Activated B cell treated with CpG ODN at 0.5 μM for 24 hours (primary cell): ENCODE results near the gene DNAJC4. TPM values are rescaled to one million over a fixed set of nuclear protein-coding genes. Genes with fewer than 3 reads are reported as not detected.

Experiments used
- ATAC-seq: fragments of 200-7000 bp; cut with Tn5 transposase; one replicate; pipeline ENCODE4 v1.10.0; 2021; ENCODE audit warnings: low read depth, mild to moderate bottlenecking, moderate library complexity
- CTCF ChIA-PET: fragments of 350-600 bp; sonication (Branson Sonifier 250); formaldehyde crosslinking; loops from one replicate; lab custom pipeline; 2021; ENCODE audit warnings: antibody characterized with exemption; lab: Charles Lee
- POLR2A ChIA-PET: fragments of 350-600 bp; sonication (Branson Sonifier 250); formaldehyde crosslinking; loops from one replicate; lab custom pipeline; 2021; ENCODE audit warnings: antibody characterized with exemption; lab: Charles Lee
- DNase-seq: peaks from one replicate; pipeline ENCODE4 v3.0.0; 2022
- H3K27ac Mint-ChIP-seq: one replicate; pipeline ENCODE4 v1.8.0; 2020; ENCODE audit warnings: mixed read lengths
- H3K27me3 Mint-ChIP-seq: one replicate; pipeline ENCODE4 v1.8.0; 2021; ENCODE audit warnings: mixed read lengths
- H3K36me3 Mint-ChIP-seq: one replicate; pipeline ENCODE4 v1.8.0; 2021; ENCODE audit warnings: low read depth, mixed read lengths
- H3K4me1 Mint-ChIP-seq: one replicate; pipeline ENCODE4 v1.8.0; 2021; ENCODE audit warnings: mixed read lengths
- H3K4me3 Mint-ChIP-seq: one replicate; pipeline ENCODE4 v1.8.0; 2020; ENCODE audit warnings: mild to moderate bottlenecking, mixed read lengths
- H3K9me3 Mint-ChIP-seq: one replicate; pipeline ENCODE4 v1.8.0; 2020; ENCODE audit warnings: mixed read lengths
- CTCF ChIP-seq: fragments of 200-600 bp; IDR thresholded peaks from one replicate; pipeline ENCODE4 v1.8.0; 2022; ENCODE audit warnings: antibody characterized with exemption, mild to moderate bottlenecking
- intact Hi-C: fragments of 100-400 bp; cut with micrococcal nuclease; formaldehyde crosslinking; loops from one replicate; pipeline ENCODE4 v1.15.1; 2024
- total RNA-seq: library from RNA; stranded (reverse); gene quantifications from 2 replicates; pipeline ENCODE4 v1.2.3, GENCODE V29; 2022

DNAJC4 gene
- total RNA-seq, 1 donor from 2014 or later, result 53.3 TPM

DNA sequence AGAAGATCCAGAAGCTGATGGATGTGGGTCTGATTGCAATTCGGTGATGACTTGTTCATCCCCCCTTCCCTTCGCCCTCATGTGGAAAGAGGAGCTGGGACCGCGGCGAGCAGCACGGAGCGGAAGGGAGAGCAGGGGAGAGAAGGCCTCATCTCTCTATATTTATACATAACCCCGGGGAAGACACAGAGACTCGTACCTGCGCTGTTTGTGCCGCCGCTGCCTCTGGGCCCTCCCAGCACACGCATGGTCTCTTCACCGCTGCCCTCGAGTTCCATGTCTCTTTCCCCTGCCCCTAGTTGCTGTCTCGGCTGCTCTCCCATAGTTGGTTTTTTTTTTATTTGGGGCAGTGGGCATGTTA, 26.3 kb upstream of the DNAJC4 start:
- POLR2A ChIA-PET, result interaction anchor here (0.6 to 9.3 kb wide), 15 partner anchors 13 to 151 kb away, joined by 4 to 191 read pairs (median 8); partner anchors contain the start of genes BAD, CCDC88B, DNAJC4 and ESRRA
- no peak overlapping the region for H3K4me3 Mint-ChIP-seq
- DNase-seq (no peak), ATAC-seq (no peak)
- intact Hi-C loops, result loop anchor here (1.0 kb wide), 3 partner anchors 47 to 100 kb away; partner anchors contain the start of gene PLCB3
- CTCF ChIA-PET, result interaction anchor here (0.8 to 6.1 kb wide), 21 partner anchors 8 to 450 kb away, joined by 3 to 147 read pairs (median 7); partner anchors contain the start of genes BAD, CATSPERZ, ESRRA and NUDT22
- H3K9me3 Mint-ChIP-seq, result no peaks in the 10 kb centered on the region
- TF ChIP-seq CTCF, result no peak
- H3K27ac Mint-ChIP-seq, result no peak overlapping the region
- H3K36me3 Mint-ChIP-seq, result peaks cover 66% of the 10 kb centered on the region
- H3K27me3 Mint-ChIP-seq, result no peaks in the 10 kb centered on the region
- peaks cover 40% of the 10 kb centered on the region for H3K4me1 Mint-ChIP-seq

DNA sequence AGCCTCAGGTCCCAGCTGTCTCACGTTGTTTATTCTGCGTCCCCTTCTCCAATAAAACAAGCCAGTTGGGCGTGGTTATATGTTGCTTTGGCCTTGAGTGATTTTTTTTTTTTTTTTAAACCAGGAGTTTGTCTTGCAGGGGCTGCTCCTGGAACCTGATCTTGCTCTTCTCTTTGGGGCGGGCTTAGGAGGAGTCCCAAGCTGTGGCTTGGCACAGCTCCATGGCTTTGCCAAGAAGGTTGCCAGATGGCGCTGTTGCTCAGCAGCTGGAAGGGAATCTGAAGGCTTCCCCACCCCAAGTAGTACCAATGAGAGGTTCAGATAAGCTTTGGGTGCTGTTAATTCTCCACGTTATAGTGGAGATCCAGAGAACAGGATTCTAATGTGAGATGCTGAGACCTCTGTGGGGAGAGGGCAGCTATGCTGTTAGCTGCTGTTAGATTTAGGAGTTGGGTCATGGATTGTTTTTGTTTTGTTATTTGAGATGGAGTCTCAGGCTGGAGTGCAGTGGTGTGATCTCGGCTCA, 25.8 kb upstream of the DNAJC4 start:
- no peaks in the 10 kb centered on the region for H3K27me3 Mint-ChIP-seq
- peaks cover 44% of the 10 kb centered on the region for H3K4me1 Mint-ChIP-seq
- intact Hi-C loops, result loop anchor here (1.0 kb wide), 3 partner anchors 47 to 100 kb away; partner anchors contain the start of gene PLCB3
- ATAC-seq (peak; percentile 22), DNase-seq (peak; percentile 49)
- peaks cover 67% of the 10 kb centered on the region for H3K36me3 Mint-ChIP-seq
- ChIA-PET CTCF (interaction anchor here (0.8 to 6.1 kb wide), 24 partner anchors 8 to 449 kb away, joined by 3 to 147 read pairs (median 6); partner anchors contain the start of genes BAD, CATSPERZ, ESRRA and NUDT22), POLR2A (interaction anchor here (0.6 to 9.3 kb wide), 16 partner anchors 12 to 150 kb away, joined by 3 to 191 read pairs (median 8); partner anchors contain the start of genes BAD, CCDC88B, DNAJC4 and ESRRA)
- peak overlapping the region; percentile 83 for H3K27ac Mint-ChIP-seq
- H3K4me3 Mint-ChIP-seq, result peak overlapping the region; percentile 73
- TF ChIP-seq CTCF, result no peak
- no peaks in the 10 kb centered on the region for H3K9me3 Mint-ChIP-seq

DNA sequence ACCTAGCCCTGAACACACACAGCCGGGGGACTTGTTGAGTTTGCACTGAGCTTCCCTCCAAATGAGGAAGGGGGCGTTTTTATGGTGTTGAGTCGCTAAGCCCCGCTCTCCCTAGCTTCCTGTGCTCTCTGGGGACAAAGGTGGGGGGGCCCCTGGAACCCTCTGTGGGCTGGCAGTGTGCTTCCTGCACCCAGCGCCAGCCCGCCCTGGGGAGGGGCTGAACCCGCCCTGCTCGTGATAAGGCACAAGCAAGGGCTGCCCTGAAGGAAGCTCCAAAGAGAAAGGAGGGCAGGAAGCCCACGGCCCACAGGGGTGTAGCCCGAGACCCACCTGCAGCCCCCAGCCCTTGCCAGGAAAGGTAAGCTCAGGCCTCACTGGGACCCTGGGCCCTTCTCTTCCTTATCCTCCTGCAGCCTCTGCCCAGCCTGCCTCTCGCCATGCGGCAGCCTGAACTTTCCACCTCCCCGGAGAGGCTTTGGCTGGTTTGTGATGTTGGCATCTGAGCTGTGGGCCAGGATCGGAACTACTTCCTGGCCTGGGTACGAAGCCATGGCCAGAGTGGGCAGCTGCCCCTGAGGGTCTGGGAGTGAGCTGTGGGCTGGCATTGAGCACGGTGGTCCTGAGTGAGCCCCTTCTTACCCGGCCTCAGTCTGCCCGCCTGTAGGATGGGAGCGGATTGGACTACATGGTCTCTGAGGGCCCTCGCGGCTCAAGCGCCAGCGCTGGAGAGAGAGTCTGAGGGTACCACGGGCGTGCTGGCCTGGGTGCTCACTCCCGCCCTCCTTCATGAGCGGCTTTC, 23.7 kb upstream of the DNAJC4 start, which contains the start of gene FERMT3:
FERMT3 (plus strand) TSS at position 265 of the 799 bp plus-strand sequence. CDS start 644 bp downstream, outside the sequence.
- POLR2A ChIA-PET, result interaction anchor here (0.6 to 9.3 kb wide), 25 partner anchors 10 to 1433 kb away, joined by 3 to 191 read pairs (median 6); partner anchors contain the start of genes BAD, CATSPERZ, CCDC88B and DNAJC4
- Mint-ChIP-seq H3K4me3 (peak within 1 kb of the TSS; percentile 90), H3K4me1 (peaks cover 48% of the 10 kb centered on the region)

More for the DNA sequence above, 23.7 kb upstream of the DNAJC4 start, which contains the start of gene FERMT3:
- ATAC-seq (peak; percentile 56), DNase-seq (peak; percentile 49)
- CTCF ChIA-PET, result interaction anchor here (0.9 to 6.1 kb wide), 12 partner anchors 9 to 242 kb away, joined by 3 to 147 read pairs (median 9); partner anchors contain the start of genes CATSPERZ, ESRRA, NUDT22 and PPP1R14B
- no peak for TF ChIP-seq CTCF
- Mint-ChIP-seq H3K36me3 (peaks cover 60% of the 10 kb centered on the region), H3K9me3 (no peaks in the 10 kb centered on the region), H3K27ac (peak within 1 kb of the TSS; percentile 92), H3K27me3 (no peaks in the 10 kb centered on the region)
- intact Hi-C loops, result loop anchor here (1.0 to 2.0 kb wide), 4 partner anchors 20 to 35 kb away; partner anchors contain the start of genes DNAJC4, FKBP2, NUDT22 and STIP1
